H1 (cell line): ENCODE measurements around the gene CLINT1. TPM values are rescaled to one million over a fixed set of nuclear protein-coding genes. Genes with fewer than 3 reads are reported as not detected.

Experiments used
- CTCF ChIA-PET: fragments of 300-600 bp; sonication (Branson Sonifier 250); formaldehyde crosslinking; loops from one replicate; lab custom pipeline; 2021; ENCODE audit not compliant: partially characterized antibody; lab: Charles Lee
- POLR2A ChIA-PET: fragments of 300-600 bp; sonication (Branson Sonifier 250); formaldehyde crosslinking; loops from one replicate; lab custom pipeline; 2021; ENCODE audit warnings: inconsistent platforms; ENCODE audit not compliant: partially characterized antibody; lab: Charles Lee
- DNase-seq, 2 experiments: peaks; one replicate each; pipeline versions ENCODE4 v3.0.0 to v3.0.0-alpha.2; 2010 to 2022; ENCODE audit warnings: low spot score in 2 of 2, low read depth in 1 of 2, mixed read lengths in 1 of 2
- FAIRE-seq: peaks from 2 replicates; lab custom pipeline; 2011; peaks lifted over from hg19 to GRCh38; lab: Jason Lieb, UNC
- H2AFZ ChIP-seq: 2 replicates; pipeline ENCODE4 v1.8.1; 2012; ENCODE audit warnings: low read length, inconsistent platforms
- H2AK5ac ChIP-seq: 2 replicates; pipeline ENCODE4 v1.6.1; 2013; ENCODE audit warnings: low read depth, low read length
- H2BK120ac ChIP-seq: replicated peaks from 2 replicates; pipeline ENCODE3; 2013; ENCODE audit warnings: low read depth, low read length, inconsistent platforms
- H2BK12ac ChIP-seq: 2 replicates; pipeline ENCODE4 v1.6.1; 2013; ENCODE audit warnings: low read depth, low read length
- H2BK15ac ChIP-seq: 2 replicates; pipeline ENCODE4 v1.6.1; 2013; ENCODE audit warnings: low read length
- H2BK20ac ChIP-seq: 2 replicates; pipeline ENCODE4 v1.6.1; 2013; ENCODE audit warnings: low read length
- H2BK5ac ChIP-seq: 2 replicates; pipeline ENCODE4 v1.6.1; 2013; ENCODE audit warnings: low read depth, low read length
- H3K14ac ChIP-seq: 2 replicates; pipeline ENCODE4 v1.6.1; 2013; ENCODE audit warnings: inconsistent platforms; ENCODE audit not compliant: insufficient read length
- H3K18ac ChIP-seq: 2 replicates; pipeline ENCODE4 v1.6.1; 2013; ENCODE audit warnings: low read length; ENCODE audit errors: extremely low read depth
- H3K23ac ChIP-seq: 2 replicates; pipeline ENCODE4 v1.6.1; 2013; ENCODE audit warnings: inconsistent platforms; ENCODE audit not compliant: insufficient read length
- H3K23me2 ChIP-seq: 2 replicates; pipeline ENCODE4 v1.6.1; 2013; ENCODE audit warnings: low read depth, low read length
- H3K27ac ChIP-seq: 2 replicates; pipeline ENCODE4 v1.6.1; 2011; ENCODE audit warnings: low read depth, low read length, inconsistent platforms
- H3K27me3 ChIP-seq, 4 experiments: replicated peaks in 1 of 4; 1 replicate in 1 of 4; 2 replicates in 3 of 4; pipeline versions ENCODE4 v1.6.1 to v1.8.1; 2011 to 2013; ENCODE audit warnings: low read length in 3 of 4, mild to moderate bottlenecking in 3 of 4, inconsistent platforms in 2 of 4, mixed read lengths in 2 of 4, moderate library complexity in 1 of 4; ENCODE audit not compliant: control insufficient read depth in 3 of 4, insufficient read depth in 3 of 4; ENCODE audit errors: extremely low read depth in 1 of 4
- H3K36me3 ChIP-seq, 4 experiments: 2 replicates each; pipeline versions ENCODE4 v1.6.1 to v1.8.1; 2011 to 2013; ENCODE audit warnings: mild to moderate bottlenecking in 4 of 4, low read length in 3 of 4, moderate library complexity in 2 of 4, control low read depth in 1 of 4, inconsistent platforms in 1 of 4; ENCODE audit not compliant: insufficient read depth in 4 of 4, control insufficient read depth in 2 of 4
- H3K4ac ChIP-seq: replicated peaks from 2 replicates; pipeline ENCODE3; 2013; ENCODE audit warnings: low read length, low read depth, mixed read lengths, inconsistent platforms; ENCODE audit not compliant: insufficient read length
- H3K4me1 ChIP-seq, 4 experiments: replicated peaks in 1 of 4; 1 replicate in 1 of 4; 2 replicates in 3 of 4; pipeline versions ENCODE4 v1.6.1 to v1.8.1; 2011 to 2013; ENCODE audit warnings: low read length in 3 of 4, inconsistent platforms in 2 of 4, mixed read lengths in 1 of 4; ENCODE audit not compliant: insufficient read depth in 4 of 4, control insufficient read depth in 3 of 4
- H3K4me2 ChIP-seq, 2 experiments: 2 replicates each; pipeline versions ENCODE4 v1.6.1 to v1.8.1; 2011 to 2013; ENCODE audit warnings: low read depth in 2 of 2, low read length in 2 of 2, control low read depth in 1 of 2, inconsistent platforms in 1 of 2, mild to moderate bottlenecking in 1 of 2; ENCODE audit not compliant: insufficient read depth in 1 of 2
- H3K4me3 ChIP-seq, 4 experiments: fragments of 200-600, 300-600 bp in 1 of 4; sonication (generic), shearing (Covaris generic), sonication (Bioruptor Twin) in 1 of 4; 2 replicates each; pipeline versions ENCODE4 v1.5.1 to v1.8.1; 2011 to 2016; ENCODE audit warnings: low read length in 4 of 4, low read depth in 3 of 4, control low read depth in 2 of 4, inconsistent platforms in 2 of 4, mild to moderate bottlenecking in 2 of 4, mixed read lengths in 1 of 4, moderate library complexity in 1 of 4; ENCODE audit not compliant: insufficient read depth in 2 of 4; ENCODE audit errors: extremely low read depth in 1 of 4
- H3K56ac ChIP-seq: replicated peaks from 2 replicates; pipeline ENCODE3; 2013; ENCODE audit warnings: low read depth, mild to moderate bottlenecking, mixed read lengths, low read length, inconsistent platforms; ENCODE audit not compliant: insufficient read length
- H3K79me1 ChIP-seq: 2 replicates; pipeline ENCODE4 v1.6.1; 2013; ENCODE audit warnings: low read depth, low read length, control low read depth
- H3K79me2 ChIP-seq, 2 experiments: 2 replicates each; pipeline versions ENCODE4 v1.6.1 to v1.8.1; 2012 to 2013; ENCODE audit warnings: low read length in 2 of 2, mild to moderate bottlenecking in 2 of 2, inconsistent platforms in 1 of 2; ENCODE audit not compliant: insufficient read depth in 2 of 2, control insufficient read depth in 1 of 2
- H3K9ac ChIP-seq, 4 experiments: replicated peaks in 1 of 4; 1 replicate in 1 of 4; 2 replicates in 3 of 4; pipeline versions ENCODE4 v1.6.1 to v1.8.1; 2011 to 2013; ENCODE audit warnings: low read depth in 3 of 4, low read length in 3 of 4, control low read depth in 2 of 4, mild to moderate bottlenecking in 2 of 4, moderate library complexity in 2 of 4, inconsistent platforms in 1 of 4; ENCODE audit errors: extremely low read depth in 1 of 4
- H3K9me3 ChIP-seq, 2 experiments: 2 replicates each; pipeline versions ENCODE4 v1.6.1 to v1.8.1; 2012 to 2013; ENCODE audit warnings: mild to moderate bottlenecking in 2 of 2, moderate library complexity in 2 of 2, control low read depth in 1 of 2, inconsistent platforms in 1 of 2, low read depth in 1 of 2, low read length in 1 of 2, mixed read lengths in 1 of 2; ENCODE audit not compliant: insufficient read depth in 2 of 2
- H4K20me1 ChIP-seq, 2 experiments: replicated peaks in 1 of 2; 2 replicates each; pipeline versions ENCODE3 to v1.8.1; 2011 to 2013; ENCODE audit warnings: inconsistent platforms in 2 of 2, low read length in 2 of 2, mild to moderate bottlenecking in 1 of 2; ENCODE audit not compliant: insufficient read depth in 2 of 2, control insufficient read depth in 1 of 2
- H4K5ac ChIP-seq: 2 replicates; pipeline ENCODE4 v1.6.1; 2013; ENCODE audit warnings: low read length, low read depth, mixed read lengths, inconsistent platforms; ENCODE audit not compliant: insufficient read length
- H4K8ac ChIP-seq: 2 replicates; pipeline ENCODE4 v1.8.0; 2013; ENCODE audit warnings: mild to moderate bottlenecking, moderate library complexity, low read length, inconsistent platforms; ENCODE audit not compliant: insufficient read depth; ENCODE audit errors: extremely low read depth
- H4K91ac ChIP-seq: replicated peaks from 2 replicates; pipeline ENCODE3; 2013; ENCODE audit warnings: low read length, mixed read lengths, inconsistent platforms; ENCODE audit not compliant: insufficient read length
- HDAC6 ChIP-seq: IDR thresholded peaks from one replicate; pipeline ENCODE4 v1.7.1; 2012; ENCODE audit warnings: low read depth, mild to moderate bottlenecking, inconsistent platforms, low read length, moderate library complexity
- KDM4A ChIP-seq: IDR thresholded peaks from one replicate; pipeline ENCODE4 v1.7.1; 2012; ENCODE audit warnings: low read depth, mild to moderate bottlenecking, moderate library complexity, low read length, inconsistent platforms; ENCODE audit not compliant: severe bottlenecking
- KDM5A ChIP-seq: fragments of 200-600 bp; IDR thresholded peaks from 2 replicates; pipeline ENCODE4 v1.7.1; 2012; ENCODE audit warnings: mild to moderate bottlenecking, low read length, inconsistent platforms, mixed read lengths
- NRF1 ChIP-seq: IDR thresholded peaks from 2 replicates; pipeline ENCODE4 v1.6.1; 2011; ENCODE audit warnings: mild to moderate bottlenecking, low read depth, low read length, improper control_type of control experiment
- RXRA ChIP-seq: IDR thresholded peaks from 2 replicates; pipeline ENCODE4 v1.6.1; 2011; ENCODE audit warnings: low read depth, mild to moderate bottlenecking, low read length, moderate library complexity; ENCODE audit not compliant: insufficient read depth
- SAP30 ChIP-seq: fragments of 300-600 bp; sonication (generic); IDR thresholded peaks from 2 replicates; pipeline ENCODE4 v1.7.1; 2012; ENCODE audit warnings: low read length, moderate library complexity, mild to moderate bottlenecking, inconsistent platforms; ENCODE audit not compliant: insufficient read depth, insufficient replicate concordance
- SP2 ChIP-seq: IDR thresholded peaks from 2 replicates; pipeline ENCODE4 v1.6.1; 2012; ENCODE audit warnings: mild to moderate bottlenecking, low read length, inconsistent platforms
- TCF12 ChIP-seq: IDR thresholded peaks from 2 replicates; pipeline ENCODE4 v1.6.1; 2011; ENCODE audit warnings: low read depth, mild to moderate bottlenecking, low read length
- WGBS, 2 experiments: shearing (Covaris generic) in 1 of 2; methylation state at CpG; one replicate each; pipeline versions ENCODE4 v1.1.6 to v1.1.7; 2013 to 2015; ENCODE audit warnings: low lambda C conversion rate in 2 of 2, mixed read lengths in 2 of 2, inconsistent platforms in 1 of 2, low coverage in 1 of 2, missing lambda C conversion rate in 1 of 2; ENCODE audit not compliant: insufficient replicate concordance in 2 of 2, insufficient coverage in 1 of 2, insufficient read length in 1 of 2; ENCODE audit errors: extremely low coverage in 1 of 2, missing lambda C conversion rate in 1 of 2; 5-methylcytosine and 5-hydroxymethylcytosine counted together
- polyA plus RNA-seq, 7 experiments: library from polyadenylated mRNA; depleted of rRNA in 3 of 7; stranded (reverse) in 5 of 7; unstranded in 2 of 7; fragments of >200 nt in 5 of 7; fragments of 200-250 nt in 2 of 7; gene quantifications; 1 replicate in 5 of 7; 2 replicates in 1 of 7; 4 replicates in 1 of 7; pipeline versions ENCODE4 v1.2.1 to v1.2.3, GENCODE V29; 2011 to 2013; ENCODE audit warnings: missing spikeins in 2 of 7, mixed read lengths in 2 of 7
- total RNA-seq: library from RNA; stranded (reverse); fragmentation: NEBNext Ultra II Directional; extraction: Animal tissue kit (Norgen Biotek cat#: 25700); gene quantifications from 2 replicates; pipeline ENCODE4 v1.2.1, GENCODE V29; 2021

CLINT1 gene
- total and polyA plus RNA-seq, 2 of the 8 experiments (the other 6 are each of a cell fraction or from before 2014, with no cell fraction given), result 85.9 to 140 TPM

- no peak for TF ChIP-seq TCF12
- no peak for TF ChIP-seq KDM5A
- no peak for TF ChIP-seq SAP30
- TF ChIP-seq HDAC6, result no peak
- TF ChIP-seq NRF1, result no peak
- no peak for TF ChIP-seq SP2
- TF ChIP-seq RXRA, result no peak
- TF ChIP-seq KDM4A, result no peak
- Histone ChIP-seq H3K79me1 (no peaks in the 10 kb centered on the region), H2BK15ac (no peak overlapping the region), H4K20me1 (no peaks in the 10 kb centered on the region), H3K14ac (no peak overlapping the region), H3K9me3 (no peaks in the 10 kb centered on the region), H3K9ac (no peak overlapping the region), H3K79me2 (no peaks in the 10 kb centered on the region), H3K4me2 (no peak overlapping the region), H3K4ac (no peak overlapping the region), H3K56ac (no peak overlapping the region), H2BK5ac (no peak overlapping the region), H3K27ac (no peak overlapping the region), H3K27me3 (no peaks in the 10 kb centered on the region), H3K4me1 (no peaks in the 10 kb centered on the region), H3K23me2 (no peaks in the 10 kb centered on the region), H2BK12ac (no peak overlapping the region), H2AK5ac (no peak overlapping the region), H3K23ac (no peak overlapping the region), H3K18ac (no peak overlapping the region), H3K36me3 (no peaks in the 10 kb centered on the region), H2BK120ac (no peak overlapping the region), H2AFZ (no peak overlapping the region), H4K5ac (no peak overlapping the region), H3K4me3 (no peak overlapping the region), H4K8ac (no peak overlapping the region), H2BK20ac (no peak overlapping the region), H4K91ac (no peak overlapping the region)
- CTCF ChIA-PET, result interaction anchor here (0.7 to 1.8 kb wide), 4 partner anchors 9 to 921 kb away, joined by 3 to 4 read pairs (median 3); no protein-coding TSS in a partner anchor
- 69% methylated on average over 4 of the region's 4 CpGs; no CpG with 5 or more reads in 1 of the 2 experiments for WGBS, 2 experiments
- no peak for FAIRE-seq
- POLR2A ChIA-PET, result no interaction called here
- DNase-seq, result no peak
Observed at GRCh38 chr5:157892974-157893373, 34.0 kb upstream of the CLINT1 start.
